Hepatocyte (in vitro differentiated cells): Measurements from ENCODE around the gene HS6ST2. TPM values are rescaled to one million over a fixed set of nuclear protein-coding genes. Genes with fewer than 3 reads are reported as not detected.

Experiments
- DNase-seq: peaks from one replicate; pipeline ENCODE4 v3.0.0-alpha.2; 2016; ENCODE audit warnings: low spot score
- H2AFZ ChIP-seq: fragments of 200-600 bp; sonication (generic); 2 replicates; pipeline ENCODE4 v1.6.0; 2016; ENCODE audit warnings: antibody characterized with exemption, mild to moderate bottlenecking
- H3K27ac ChIP-seq: fragments of 200-600 bp; sonication (generic); 2 replicates; pipeline ENCODE4 v1.5.1; 2016; ENCODE audit warnings: mild to moderate bottlenecking
- H3K27me3 ChIP-seq: fragments of 200-600 bp; sonication (generic); 2 replicates; pipeline ENCODE4 v1.6.1; 2016
- H3K36me3 ChIP-seq: fragments of 200-600 bp; sonication (generic); replicated peaks from 2 replicates; pipeline ENCODE4 v1.5.1; 2016; ENCODE audit warnings: low read depth; ENCODE audit not compliant: insufficient read depth
- H3K4me1 ChIP-seq: fragments of 200-600 bp; sonication (generic); 2 replicates; pipeline ENCODE4 v1.5.1; 2016; ENCODE audit warnings: mild to moderate bottlenecking, moderate library complexity; ENCODE audit not compliant: insufficient read depth
- H3K4me2 ChIP-seq: fragments of 200-600 bp; sonication (generic); 2 replicates; pipeline ENCODE4 v1.6.0; 2016
- H3K4me3 ChIP-seq: fragments of 200-600 bp; sonication (generic); 2 replicates; pipeline ENCODE4 v1.5.1; 2016; ENCODE audit warnings: mild to moderate bottlenecking
- H3K79me2 ChIP-seq: fragments of 200-600 bp; sonication (generic); 2 replicates; pipeline ENCODE4 v1.6.0; 2017; ENCODE audit warnings: mild to moderate bottlenecking
- H3K9me2 ChIP-seq: fragments of 200-600 bp; sonication (generic); replicated peaks from 2 replicates; pipeline ENCODE4 v1.6.0; 2017; ENCODE audit warnings: mild to moderate bottlenecking; ENCODE audit not compliant: insufficient read depth
- H3K9me3 ChIP-seq: fragments of 200-600 bp; sonication (generic); 2 replicates; pipeline ENCODE4 v1.5.1; 2016; ENCODE audit warnings: low read depth, mild to moderate bottlenecking
- H4K20me1 ChIP-seq: fragments of 200-600 bp; sonication (generic); 2 replicates; pipeline ENCODE4 v1.6.0; 2016; ENCODE audit warnings: mild to moderate bottlenecking; ENCODE audit not compliant: insufficient read depth, poor library complexity, severe bottlenecking
- EZH2 ChIP-seq: fragments of 200-600 bp; sonication (generic); IDR thresholded peaks from 2 replicates; pipeline ENCODE4 v1.6.1; 2016; ENCODE audit warnings: antibody characterized with exemption, mild to moderate bottlenecking, borderline replicate concordance
- EZH2phosphoT487 ChIP-seq: fragments of 200-600 bp; sonication (generic); IDR thresholded peaks from one replicate; pipeline ENCODE4 v1.6.1; 2018; ENCODE audit warnings: antibody characterized with exemption, mild to moderate bottlenecking, low read depth, moderate library complexity; ENCODE audit not compliant: unreplicated experiment, severe bottlenecking
- WGBS: methylation state at CpG from one replicate; pipeline ENCODE4 v1.1.6; 2016; ENCODE audit warnings: low lambda C conversion rate; ENCODE audit errors: missing lambda C conversion rate; 5-methylcytosine and 5-hydroxymethylcytosine counted together
- polyA plus RNA-seq: library from polyadenylated mRNA; unstranded; fragments of >200 nt; fragmentation: Nextera tagmentation; extraction: Ambion mirVana; gene quantifications from 2 replicates; pipeline ENCODE4 v1.2.1, GENCODE V29; 2016
- total RNA-seq: library from RNA; depleted of rRNA; stranded (reverse); fragments of >200 nt; gene quantifications from 2 replicates; pipeline ENCODE4 v1.2.3, GENCODE V29; 2014
- TF ChIP-seq, protein P1 (sequence below): fragments of 200-600 bp; sonication (generic); IDR thresholded peaks from 2 replicates; pipeline ENCODE4 v1.5.1; 2016; ENCODE audit warnings: antibody characterized with exemption, mild to moderate bottlenecking; ENCODE audit not compliant: poor library complexity

The HS6ST2 gene
- total and polyA plus RNA-seq, 2 experiments from 2014 or later, result 17.4 to 21.9 TPM

DNA sequence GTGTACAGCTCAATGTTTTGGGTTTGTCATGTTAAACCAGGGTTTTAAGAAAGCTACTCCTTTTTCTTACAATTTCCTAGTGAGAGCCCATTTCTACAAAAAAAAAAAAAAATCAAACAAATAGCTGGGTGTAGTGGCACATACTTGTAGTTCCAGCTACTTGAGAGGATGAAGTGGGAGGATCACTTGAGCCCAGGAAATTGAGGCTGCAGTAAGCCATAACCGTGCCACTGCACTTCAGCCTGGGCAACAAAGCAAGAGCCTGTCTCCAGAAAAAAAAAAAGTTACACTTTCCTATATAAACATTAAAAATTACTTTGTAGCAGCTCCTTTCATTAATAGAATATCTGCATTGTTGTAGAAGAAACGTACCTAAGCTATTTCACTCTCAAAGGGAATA is 166.7 kb downstream of the HS6ST2 start:
- Histone ChIP-seq H2AFZ (no peak overlapping the region), H3K4me2 (no peak overlapping the region), H3K9me2 (no peaks in the 10 kb centered on the region), H3K79me2 (no peaks in the 10 kb centered on the region), H3K27me3 (no peaks in the 10 kb centered on the region), H3K9me3 (no peaks in the 10 kb centered on the region), H4K20me1 (no peaks in the 10 kb centered on the region), H3K36me3 (no peaks in the 10 kb centered on the region), H3K4me1 (no peaks in the 10 kb centered on the region), H3K4me3 (no peak overlapping the region), H3K27ac (no peak overlapping the region)
- WGBS, result 66% methylated on average over 2 of the region's 2 CpGs
- TF ChIP-seq EZH2phosphoT487 (no peak), EZH2 (no peak)
- TF ChIP-seq, protein P1, sequence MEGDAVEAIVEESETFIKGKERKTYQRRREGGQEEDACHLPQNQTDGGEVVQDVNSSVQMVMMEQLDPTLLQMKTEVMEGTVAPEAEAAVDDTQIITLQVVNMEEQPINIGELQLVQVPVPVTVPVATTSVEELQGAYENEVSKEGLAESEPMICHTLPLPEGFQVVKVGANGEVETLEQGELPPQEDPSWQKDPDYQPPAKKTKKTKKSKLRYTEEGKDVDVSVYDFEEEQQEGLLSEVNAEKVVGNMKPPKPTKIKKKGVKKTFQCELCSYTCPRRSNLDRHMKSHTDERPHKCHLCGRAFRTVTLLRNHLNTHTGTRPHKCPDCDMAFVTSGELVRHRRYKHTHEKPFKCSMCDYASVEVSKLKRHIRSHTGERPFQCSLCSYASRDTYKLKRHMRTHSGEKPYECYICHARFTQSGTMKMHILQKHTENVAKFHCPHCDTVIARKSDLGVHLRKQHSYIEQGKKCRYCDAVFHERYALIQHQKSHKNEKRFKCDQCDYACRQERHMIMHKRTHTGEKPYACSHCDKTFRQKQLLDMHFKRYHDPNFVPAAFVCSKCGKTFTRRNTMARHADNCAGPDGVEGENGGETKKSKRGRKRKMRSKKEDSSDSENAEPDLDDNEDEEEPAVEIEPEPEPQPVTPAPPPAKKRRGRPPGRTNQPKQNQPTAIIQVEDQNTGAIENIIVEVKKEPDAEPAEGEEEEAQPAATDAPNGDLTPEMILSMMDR, result no peak
- no peak for DNase-seq

DNA sequence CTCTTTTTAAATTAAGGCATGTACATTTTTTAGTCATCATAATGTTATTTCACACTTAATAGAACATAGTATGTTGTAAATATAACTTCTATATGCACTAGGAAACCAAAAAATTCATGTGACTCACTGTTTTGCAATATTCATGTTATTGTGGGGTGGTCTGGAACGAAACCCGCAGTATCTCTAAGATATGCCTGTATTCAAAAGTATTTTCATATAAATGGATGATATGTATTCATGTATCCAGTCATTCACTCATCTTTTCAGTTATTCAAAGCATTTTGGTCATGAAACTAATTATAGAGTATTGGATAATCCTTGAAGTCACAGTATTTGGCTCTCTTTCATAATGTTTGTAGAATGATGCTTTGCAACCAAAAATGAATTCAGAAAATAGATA is 168.1 kb downstream of the HS6ST2 start:
- Histone ChIP-seq H3K27me3 (no peaks in the 10 kb centered on the region), H3K9me2 (no peaks in the 10 kb centered on the region), H3K27ac (no peak overlapping the region), H3K4me1 (no peaks in the 10 kb centered on the region), H4K20me1 (no peaks in the 10 kb centered on the region), H3K9me3 (no peaks in the 10 kb centered on the region), H3K36me3 (no peaks in the 10 kb centered on the region), H3K4me2 (no peak overlapping the region), H3K79me2 (no peaks in the 10 kb centered on the region), H3K4me3 (no peak overlapping the region), H2AFZ (no peak overlapping the region)
- TF ChIP-seq EZH2 (no peak), EZH2phosphoT487 (no peak)
- TF ChIP-seq, protein P1, result no peak
- 70% methylated on average over 2 of the region's 2 CpGs for WGBS
- no peak for DNase-seq

DNA sequence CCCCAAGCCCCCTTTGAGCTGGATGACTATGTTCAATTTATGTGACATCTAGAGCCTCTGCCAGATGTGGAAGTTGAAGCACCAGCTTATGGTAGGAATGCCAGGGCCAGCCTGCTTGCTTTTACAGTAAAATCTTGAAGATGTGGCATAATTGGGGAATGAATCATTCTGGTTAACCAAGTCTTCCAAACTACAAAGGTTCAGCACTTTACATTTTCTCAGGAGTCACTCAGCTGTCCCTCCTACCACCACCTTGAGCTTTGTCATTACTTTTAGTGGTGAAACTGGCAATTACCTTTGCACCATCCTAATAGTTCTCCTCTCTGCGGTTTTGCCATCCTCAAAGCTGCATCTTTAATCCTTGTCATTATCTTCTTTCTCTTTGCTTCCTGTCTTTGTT is 172.2 kb downstream of the HS6ST2 start:
- WGBS, result 67% methylated on average over 1 of the region's 1 CpG
- Histone ChIP-seq H3K4me3 (no peak overlapping the region), H3K4me2 (no peak overlapping the region), H2AFZ (no peak overlapping the region), H4K20me1 (no peaks in the 10 kb centered on the region), H3K79me2 (no peaks in the 10 kb centered on the region), H3K9me2 (no peaks in the 10 kb centered on the region), H3K27me3 (no peaks in the 10 kb centered on the region), H3K36me3 (no peaks in the 10 kb centered on the region), H3K9me3 (no peaks in the 10 kb centered on the region), H3K27ac (no peak overlapping the region), H3K4me1 (no peaks in the 10 kb centered on the region)
- TF ChIP-seq, protein P1, result no peak
- TF ChIP-seq EZH2 (no peak), EZH2phosphoT487 (no peak)
- no peak for DNase-seq

DNA sequence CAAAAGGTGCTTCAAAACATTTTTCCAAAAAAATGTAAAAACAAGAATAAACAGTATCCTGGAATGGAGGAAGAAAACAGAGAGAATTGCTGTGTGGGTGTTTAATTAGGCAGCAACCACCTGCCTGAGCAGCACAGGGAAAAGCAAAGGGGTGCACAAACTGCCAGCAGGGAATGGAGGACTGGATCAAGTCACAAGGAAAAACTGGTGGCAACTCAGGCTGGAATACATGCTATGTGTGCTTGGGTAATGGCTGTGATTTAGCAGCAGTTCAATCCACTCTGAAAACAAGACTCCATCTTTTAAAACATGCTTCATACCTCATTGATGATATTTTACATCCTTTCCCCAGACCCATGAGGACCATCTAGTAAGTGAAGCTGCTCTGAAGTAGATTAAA is 179.5 kb downstream of the HS6ST2 start:
- H4K20me1 ChIP-seq, result no peaks in the 10 kb centered on the region
- H3K9me2 ChIP-seq, result no peaks in the 10 kb centered on the region
- H3K36me3 ChIP-seq, result no peaks in the 10 kb centered on the region
- no peak overlapping the region for H3K4me2 ChIP-seq
- H3K9me3 ChIP-seq, result no peaks in the 10 kb centered on the region
- TF ChIP-seq EZH2phosphoT487, result no peak
- no peak for TF ChIP-seq EZH2
- TF ChIP-seq, protein P1, result no peak
- no peaks in the 10 kb centered on the region for H3K4me1 ChIP-seq
- no peaks in the 10 kb centered on the region for H3K27me3 ChIP-seq
- H2AFZ ChIP-seq, result no peak overlapping the region
- no peak overlapping the region for H3K4me3 ChIP-seq
- no peak overlapping the region for H3K27ac ChIP-seq
- no peaks in the 10 kb centered on the region for H3K79me2 ChIP-seq
- DNase-seq, result no peak
